A549 (cell line): ENCODE data around the gene SLC26A6. TPM values are rescaled to one million over a fixed set of nuclear protein-coding genes. Genes with fewer than 3 reads are reported as not detected.

ENCODE experiments used
- ATAC-seq, 2 experiments: fragments of 200-7000 bp in 1 of 2; fragments of >200 bp in 1 of 2; cut with Nextera tagmentation in 1 of 2; cut with Tn5 transposase in 1 of 2; 3 replicates each; pipeline versions ENCODE4 v1.8.0 to v1.9.1; 2018 to 2020; ENCODE audit warnings: mild to moderate bottlenecking in 1 of 2, moderate library complexity in 1 of 2
- CTCF ChIA-PET: fragments of 300-600 bp; sonication (Branson Sonifier 250); formaldehyde crosslinking; extraction: SDS; loops from one replicate; lab custom pipeline; 2021; ENCODE audit warnings: antibody characterized with exemption, inconsistent platforms; lab: Yijun Ruan, JAX
- POLR2A ChIA-PET: fragments of 350-600 bp; formaldehyde crosslinking; extraction: SDS; loops from one replicate; lab custom pipeline; 2021; ENCODE audit warnings: antibody characterized with exemption, inconsistent platforms; lab: Yijun Ruan, JAX
- DNase-seq, 2 experiments: peaks; one replicate each; pipeline versions ENCODE4 v3.0.0 to v3.0.0-alpha.2; 2011 to 2016; ENCODE audit warnings: low read depth in 1 of 2, low spot score in 1 of 2
- FAIRE-seq: peaks from 2 replicates; lab custom pipeline; 2011; peaks lifted over from hg19 to GRCh38; lab: Jason Lieb, UNC
- H3K27ac ChIP-seq, 2 experiments: fragments of >200 bp; sonication (Bioruptor Twin); formaldehyde crosslinking; 3 replicates each; pipeline ENCODE4 v1.5.1; 2016 to 2017
- H3K4me1 ChIP-seq: fragments of >200 bp; sonication (Bioruptor Twin); formaldehyde crosslinking; 3 replicates; pipeline ENCODE4 v1.6.1; 2016
- H3K4me2 ChIP-seq: fragments of >200 bp; sonication (Bioruptor Twin); formaldehyde crosslinking; 3 replicates; pipeline ENCODE4 v1.6.1; 2016
- H3K4me3 ChIP-seq: fragments of >200 bp; sonication (Bioruptor Twin); formaldehyde crosslinking; 3 replicates; pipeline ENCODE4 v1.5.1; 2016
- H3K9me3 ChIP-seq: fragments of >200 bp; sonication (Bioruptor Twin); formaldehyde crosslinking; 3 replicates; pipeline ENCODE4 v1.6.1; 2016
- BCL3 ChIP-seq: fragments of >200 bp; sonication (Bioruptor Twin); formaldehyde crosslinking; IDR thresholded peaks from 3 replicates; pipeline ENCODE4 v1.6.1; 2016
- BHLHE40 ChIP-seq: IDR thresholded peaks from 2 replicates; pipeline ENCODE4 v1.6.1; 2012; ENCODE audit warnings: low read depth, low read length, inconsistent platforms
- CEBPB ChIP-seq, 2 experiments: fragments of >200 bp in 1 of 2; sonication (Bioruptor Twin) in 1 of 2; formaldehyde crosslinking in 1 of 2; IDR thresholded peaks; 2 replicates each; pipeline ENCODE4 v1.6.1; 2012 to 2016
- CHD2 ChIP-seq: fragments of 150-350 bp; IDR thresholded peaks from 2 replicates; pipeline ENCODE4 v1.6.1; 2014; ENCODE audit warnings: low read length; ENCODE audit not compliant: partially characterized antibody
- CHD4 ChIP-seq: fragments of 200-600 bp; sonication (generic); IDR thresholded peaks from 2 replicates; pipeline ENCODE4 v1.6.1; 2016; ENCODE audit warnings: antibody characterized with exemption, mild to moderate bottlenecking, borderline replicate concordance
- ESRRA ChIP-seq: fragments of 150-350 bp; IDR thresholded peaks from 2 replicates; pipeline ENCODE4 v1.6.1; 2014; ENCODE audit warnings: mild to moderate bottlenecking, low read length, borderline replicate concordance
- FOSB ChIP-seq: fragments of 250-450 bp; sonication (Bioruptor Pico); IDR thresholded peaks from 2 replicates; pipeline ENCODE4 v1.5.0; 2020; ENCODE audit warnings: mild to moderate bottlenecking, moderate library complexity
- FOXS1 ChIP-seq: fragments of 250-450 bp; sonication (Bioruptor Pico); IDR thresholded peaks from 2 replicates; pipeline ENCODE4 v1.5.0; 2020; ENCODE audit warnings: mild to moderate bottlenecking, moderate library complexity
- HDAC2 ChIP-seq: fragments of 200-600 bp; sonication (generic); IDR thresholded peaks from 2 replicates; pipeline ENCODE4 v1.6.1; 2016
- HEYL ChIP-seq: fragments of 250-450 bp; sonication (Bioruptor Pico); IDR thresholded peaks from 2 replicates; pipeline ENCODE4 v1.8.0; 2021; ENCODE audit warnings: mild to moderate bottlenecking, moderate library complexity
- HMGXB4 ChIP-seq: fragments of 250-450 bp; sonication (Bioruptor Pico); IDR thresholded peaks from 2 replicates; pipeline ENCODE4 v1.5.0; 2021; ENCODE audit warnings: mild to moderate bottlenecking, moderate library complexity, borderline replicate concordance
- HOXB13 ChIP-seq: fragments of 250-450 bp; sonication (Bioruptor Pico); IDR thresholded peaks from 2 replicates; pipeline ENCODE4 v1.5.0; 2020; ENCODE audit warnings: low read depth, mild to moderate bottlenecking, moderate library complexity
- HOXB5 ChIP-seq: fragments of 250-450 bp; sonication (Bioruptor Pico); IDR thresholded peaks from 2 replicates; pipeline ENCODE4 v1.5.0; 2020; ENCODE audit warnings: mild to moderate bottlenecking, moderate library complexity
- JUNB ChIP-seq: fragments of >200 bp; sonication (Bioruptor Twin); formaldehyde crosslinking; IDR thresholded peaks from 2 replicates; pipeline ENCODE4 v1.6.1; 2016
- KDM5A ChIP-seq: fragments of 200-600 bp; sonication (generic); IDR thresholded peaks from 2 replicates; pipeline ENCODE4 v1.6.1; 2016; ENCODE audit warnings: antibody characterized with exemption, mild to moderate bottlenecking
- MYC ChIP-seq: IDR thresholded peaks from 2 replicates; pipeline ENCODE4 v1.6.1; 2012; ENCODE audit warnings: mild to moderate bottlenecking, inconsistent platforms, low read length, improper control_type of control experiment, borderline replicate concordance
- NPAS2 ChIP-seq: fragments of 250-450 bp; sonication (Bioruptor Pico); IDR thresholded peaks from 2 replicates; pipeline ENCODE4 v1.8.0; 2022; ENCODE audit warnings: mild to moderate bottlenecking, moderate library complexity, borderline replicate concordance
- NR3C1 ChIP-seq: fragments of >200 bp; sonication (Bioruptor Twin); formaldehyde crosslinking; IDR thresholded peaks from 3 replicates; pipeline ENCODE4 v1.6.1; 2017
- PHF8 ChIP-seq: fragments of 200-600 bp; sonication (generic); IDR thresholded peaks from 2 replicates; pipeline ENCODE4 v1.6.1; 2016; ENCODE audit warnings: low read depth, mild to moderate bottlenecking, antibody characterized with exemption, moderate library complexity, borderline replicate concordance
- RARB ChIP-seq: fragments of 250-450 bp; sonication (Bioruptor Pico); IDR thresholded peaks from 2 replicates; pipeline ENCODE4 v1.8.0; 2021; ENCODE audit warnings: mild to moderate bottlenecking, moderate library complexity
- RCOR1 ChIP-seq: fragments of 150-350 bp; IDR thresholded peaks from 2 replicates; pipeline ENCODE4 v1.6.1; 2014; ENCODE audit warnings: antibody characterized with exemption, low read length, low read depth
- REST ChIP-seq: fragments of 200-600 bp; sonication (generic); IDR thresholded peaks from 2 replicates; pipeline ENCODE4 v1.6.1; 2016; ENCODE audit warnings: antibody characterized with exemption, mild to moderate bottlenecking, moderate library complexity
- RFX5 ChIP-seq: fragments of 450-650 bp; IDR thresholded peaks from 2 replicates; pipeline ENCODE4 v1.7.1; 2014; ENCODE audit warnings: antibody characterized with exemption, mild to moderate bottlenecking, moderate library complexity
- SMC3 ChIP-seq: fragments of >200 bp; sonication (Bioruptor Twin); formaldehyde crosslinking; IDR thresholded peaks from 3 replicates; pipeline ENCODE4 v1.6.1; 2018; ENCODE audit warnings: inconsistent platforms
- SREBF2 ChIP-seq: fragments of 450-650 bp; IDR thresholded peaks from 2 replicates; pipeline ENCODE4 v1.6.1; 2014; ENCODE audit warnings: mild to moderate bottlenecking, moderate library complexity
- TP53 ChIP-seq: fragments of 250-450 bp; sonication (Bioruptor Pico); IDR thresholded peaks from 2 replicates; pipeline ENCODE4 v1.5.0; 2021; ENCODE audit warnings: mild to moderate bottlenecking, moderate library complexity
- WGBS: methylation state at CpG from one replicate; pipeline ENCODE4 v1.1.6; 2017; ENCODE audit errors: missing lambda C conversion rate; 5-methylcytosine and 5-hydroxymethylcytosine counted together
- polyA plus RNA-seq, 4 experiments: library from polyadenylated mRNA; depleted of rRNA in 3 of 4; stranded (reverse); fragments of >200 nt; fragmentation: RNase III in 1 of 4; extraction: RNeasy Plus Mini Kit Qiagen cat#74134 plus additional on column Dnase treatment in 1 of 4; gene quantifications; 2 replicates in 3 of 4; 3 replicates in 1 of 4; pipeline ENCODE4 v1.2.3, GENCODE V29; 2011 to 2017

SLC26A6 gene
- polyA plus RNA-seq, 2 of the 4 experiments (the other 2 are of a cell fraction) = 12.5 to 25.5 TPM

- no peaks in the 10 kb centered on the region; the same call in 2 of the 3 replicates for H3K4me1 ChIP-seq
- POLR2A ChIA-PET = no interaction called here
- WGBS = 90% methylated on average over 2 of the region's 9 CpGs
- TF ChIP-seq CHD2 = no peak
- no peak for TF ChIP-seq MYC
- no peak for TF ChIP-seq HOXB13 (CRISPR knock-in tag)
- no peak for TF ChIP-seq FOSB (CRISPR knock-in tag)
- no peak for TF ChIP-seq RFX5
- TF ChIP-seq CEBPB (IDR thresholded peaks at IDR 0.05) = no peak
- no peak for TF ChIP-seq SMC3
- TF ChIP-seq, all 56 proteins: peak for 0
- CTCF ChIA-PET = no interaction called here
- FAIRE-seq (no peak), ATAC-seq (no peak), DNase-seq (no peak)
- Histone ChIP-seq H3K27ac (no peak overlapping the region), H3K9me3 (no peaks in the 10 kb centered on the region), H3K4me2 (no peak overlapping the region), H3K4me3 (no peak overlapping the region)
These were observed 50.4 kb downstream of the SLC26A6 start for GRCh38 chr3:48584836-48585235.

- CTCF ChIA-PET = interaction anchor here (0.7 to 1.5 kb wide), 2 partner anchors 10 to 24 kb away, joined by 3 to 4 read pairs; no protein-coding TSS in a partner anchor
- ATAC-seq (no peak), FAIRE-seq (no peak), DNase-seq (no peak)
- no peak overlapping the region for H3K4me2 ChIP-seq
- POLR2A ChIA-PET = no interaction called here
- no peaks in the 10 kb centered on the region for H3K9me3 ChIP-seq
- no peak overlapping the region for H3K27ac ChIP-seq
- no peaks in the 10 kb centered on the region for H3K4me1 ChIP-seq
- TF ChIP-seq BCL3 (no peak), RFX5 (no peak), RARB (CRISPR knock-in tag) (no peak), CHD4 (no peak), HEYL (CRISPR knock-in tag) (no peak), PHF8 (no peak)
- H3K4me3 ChIP-seq = no peak overlapping the region
- WGBS = 96% methylated on average over 13 of the region's 14 CpGs
These were observed 53.4 kb downstream of the SLC26A6 start for GRCh38 chr3:48581621-48582481.

GRCh38 chr3:48576647-48577046 lies 58.6 kb downstream of the SLC26A6 start:
- DNase-seq (no peak), ATAC-seq (no peak), FAIRE-seq (no peak)
- H3K27ac ChIP-seq = no peak overlapping the region; a peak in 1 of 6 replicates
- H3K4me2 ChIP-seq = no peak overlapping the region
- H3K9me3 ChIP-seq = no peaks in the 10 kb centered on the region
- TF ChIP-seq HMGXB4 (CRISPR knock-in tag) (no peak), BCL3 (no peak), RCOR1 (no peak), KDM5A (no peak), NPAS2 (CRISPR knock-in tag) (no peak), BHLHE40 (no peak), TP53 (no peak), CHD4 (no peak), ESRRA (no peak), HOXB5 (CRISPR knock-in tag) (no peak), SREBF2 (no peak), NR3C1 (no peak), HDAC2 (no peak), REST (no peak), FOXS1 (CRISPR knock-in tag) (no peak), JUNB (no peak), HOXB13 (CRISPR knock-in tag) (no peak)
- no peaks in the 10 kb centered on the region for H3K4me1 ChIP-seq
- 100% methylated on average over 2 of the region's 4 CpGs for WGBS
- no peak overlapping the region for H3K4me3 ChIP-seq
- ChIA-PET POLR2A (no interaction called here), CTCF (interaction anchor here (0.7 to 0.9 kb wide), 3 partner anchors 10 to 11 kb away, joined by 3 read pairs; no protein-coding TSS in a partner anchor)
